ENCODE measurements around the gene ZNF692. TPM values are rescaled to one million over a fixed set of nuclear protein-coding genes. Genes with fewer than 3 reads are reported as not detected.

Gene ZNF692
- total and polyA plus RNA-seq, 2 donors (not counting 3 experiments of a cell fraction or from before 2014, with no cell fraction given) = 32.6 to 36.6 TPM

DNA sequence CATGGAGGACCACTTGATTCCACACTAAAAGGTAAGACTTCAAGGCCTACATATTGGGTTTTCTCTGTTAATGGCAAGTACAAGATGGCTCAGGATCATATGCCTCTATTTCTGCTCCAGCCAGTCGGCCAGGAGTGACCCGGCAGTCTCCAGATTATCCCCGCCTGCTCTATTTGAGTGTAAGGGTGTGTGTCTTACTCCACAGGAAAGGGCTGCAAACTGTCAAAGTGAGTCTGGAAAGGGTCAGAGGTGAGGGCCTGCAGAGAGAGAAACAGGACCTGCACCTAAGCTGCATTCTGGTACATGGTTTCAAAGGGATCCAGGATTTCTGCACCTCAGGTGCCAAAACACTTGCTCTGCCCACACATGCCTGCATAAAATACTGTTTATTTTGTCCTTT, 9.2 kb downstream of the ZNF692 start:
- Histone ChIP-seq H4K20me1 (replicated peaks; ENCODE audit: control insufficient read depth, extremely low read depth, insufficient read depth, low read length) (no peaks in the 10 kb centered on the region), H2AFZ (ENCODE audit: low read depth, low read length) (no peak overlapping the region), H3K4me3 (replicated peaks in 1 of 3; ENCODE audit: insufficient read depth in 1 of 3, low read depth in 1 of 3, low read length in 3 of 3) (no peak overlapping the region), H3K9me1 (replicated peaks; ENCODE audit: control insufficient read depth, extremely low read depth, insufficient read depth, low read length) (no peaks in the 10 kb centered on the region), H3K4me2 (ENCODE audit: insufficient read depth, low read length) (no peak overlapping the region), H3K4me1 (ENCODE audit: control insufficient read depth, extremely low read depth, insufficient read depth, low read length) (no peaks in the 10 kb centered on the region), H3K27ac (ENCODE audit: insufficient read depth, low read depth, low read length) (no peak overlapping the region), H3K79me2 (ENCODE audit: control insufficient read depth, insufficient read depth, low read length) (no peaks in the 10 kb centered on the region), H3K36me3 (ENCODE audit: control insufficient read depth in 2 of 2, extremely low read depth in 1 of 2, insufficient read depth in 2 of 2, low read length in 2 of 2) (peaks cover 6 to 30% of the 10 kb centered on the region in 2 experiments), H3K9ac (replicated peaks; ENCODE audit: extremely low read depth, insufficient read depth, low read length) (no peak overlapping the region), H3K27me3 (ENCODE audit: control insufficient read depth in 2 of 2, insufficient read depth in 2 of 2, low read length in 2 of 2) (no peaks in the 10 kb centered on the region), H3K9me3 (replicated peaks; ENCODE audit: control insufficient read depth, insufficient read depth, low read length) (no peaks in the 10 kb centered on the region)
- dilution Hi-C loops (cut with MboI; ENCODE audit: extremely low pct_ligation_motif_present, low sequenced_read_pairs) = no loop called here
- TF ChIP-seq MAX (IDR thresholded peaks at IDR 0.05; ENCODE audit: insufficient read depth, insufficient read length) = no peak
- TF ChIP-seq FOS (IDR thresholded peaks at IDR 0.05; ENCODE audit: borderline replicate concordance, insufficient read depth, low read length) = no peak
- TF ChIP-seq POLR2AphosphoS5 (IDR thresholded peaks at IDR 0.05; ENCODE audit: insufficient read depth, low read depth, low read length) = no peak
- no peak for TF ChIP-seq CTCF (IDR thresholded peaks at IDR 0.05; ENCODE audit: extremely low read depth in 1 of 2, insufficient read depth in 1 of 2, low read depth in 1 of 2, low read length in 2 of 2)
- no peak for TF ChIP-seq JUN (IDR thresholded peaks at IDR 0.05; ENCODE audit: borderline replicate concordance, insufficient read depth, insufficient read length, low read depth)
- no peak for TF ChIP-seq POLR2A (IDR thresholded peaks at IDR 0.05; ENCODE audit: low read depth, low read length)
- no peak for TF ChIP-seq EZH2 (IDR thresholded peaks at IDR 0.05; ENCODE audit: borderline replicate concordance, low read depth, low read length, severe bottlenecking)
- TF ChIP-seq MYC (IDR thresholded peaks at IDR 0.05; ENCODE audit: low read depth, low read length) = no peak
- intact Hi-C loops (cut with micrococcal nuclease) = no loop called here
- FAIRE-seq (no peak), DNase-seq (ENCODE audit: low read depth, low spot score) (no peak)
- BruUV-seq (replicated peaks) = no TSS peak
- CTCF ChIA-PET = interaction anchor here (1.0 kb wide), 1 partner anchor 8 kb away, joined by 3 read pairs; no protein-coding TSS in a partner anchor
- POLR2A ChIA-PET = interaction anchor here (1.9 kb wide), 1 partner anchor 12 kb away, joined by 6 read pairs; the partner anchor contains the start of gene ZNF672
